GM21390 (cell line): ENCODE results near the gene CR2.
"Not testable (repeated sequence)": the region's sequence is repeated elsewhere in the genome, so short reads cannot be mapped to it uniquely, and the experiment has no call there.

Experiments
- ATAC-seq: cut with Tn5 transposase; IDR thresholded peaks from one replicate; pipeline ENCODE4 v1.9.1; 2021; ENCODE audit not compliant: unreplicated experiment

CR2 gene

DNA sequence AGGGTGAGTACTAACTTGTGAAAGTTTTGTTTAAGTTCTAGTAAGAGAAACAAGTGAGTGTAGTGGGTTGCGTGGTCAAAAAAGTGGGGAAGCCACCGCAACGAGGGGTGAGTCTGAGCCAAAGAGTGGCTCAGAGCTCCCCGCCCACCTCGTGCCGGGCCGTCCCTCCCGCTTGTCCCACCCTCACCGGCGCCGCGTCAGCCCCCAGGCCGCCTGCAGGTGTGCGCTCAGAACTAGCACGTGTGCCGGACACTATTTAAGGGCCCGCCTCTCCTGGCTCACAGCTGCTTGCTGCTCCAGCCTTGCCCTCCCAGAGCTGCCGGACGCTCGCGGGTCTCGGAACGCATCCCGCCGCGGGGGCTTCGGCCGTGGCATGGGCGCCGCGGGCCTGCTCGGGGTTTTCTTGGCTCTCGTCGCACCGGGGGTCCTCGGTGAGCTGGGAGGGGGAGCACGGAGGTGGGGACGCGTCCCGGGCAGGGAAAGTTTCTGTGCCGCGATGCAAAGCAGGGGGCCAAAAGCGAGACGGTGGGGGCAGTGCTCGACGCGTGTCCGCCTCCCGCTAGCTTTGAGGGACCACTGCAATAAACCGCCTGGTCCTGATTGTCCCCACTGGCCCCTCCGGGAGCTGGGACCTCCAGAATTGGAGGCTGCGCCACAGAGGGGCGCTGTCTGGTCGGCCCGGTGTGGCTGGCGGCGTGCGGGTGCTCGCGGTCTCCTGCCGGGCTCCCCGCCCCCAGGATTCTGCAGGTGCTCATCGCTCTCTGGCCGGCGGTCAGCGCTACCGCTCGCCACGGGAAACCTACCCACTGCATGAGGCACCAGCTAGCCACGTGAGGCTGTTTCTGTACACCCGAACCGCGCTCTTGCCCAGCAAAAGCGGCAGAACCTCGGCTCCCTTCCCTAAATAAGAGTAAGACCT is at the start of gene CR2:
Gene CR2, plus strand, starts transcription at position 283 of the 919 bp plus-strand sequence. Its CDS starts 91 bp downstream, at position 374.
- peak; percentile 69 for ATAC-seq

DNA sequence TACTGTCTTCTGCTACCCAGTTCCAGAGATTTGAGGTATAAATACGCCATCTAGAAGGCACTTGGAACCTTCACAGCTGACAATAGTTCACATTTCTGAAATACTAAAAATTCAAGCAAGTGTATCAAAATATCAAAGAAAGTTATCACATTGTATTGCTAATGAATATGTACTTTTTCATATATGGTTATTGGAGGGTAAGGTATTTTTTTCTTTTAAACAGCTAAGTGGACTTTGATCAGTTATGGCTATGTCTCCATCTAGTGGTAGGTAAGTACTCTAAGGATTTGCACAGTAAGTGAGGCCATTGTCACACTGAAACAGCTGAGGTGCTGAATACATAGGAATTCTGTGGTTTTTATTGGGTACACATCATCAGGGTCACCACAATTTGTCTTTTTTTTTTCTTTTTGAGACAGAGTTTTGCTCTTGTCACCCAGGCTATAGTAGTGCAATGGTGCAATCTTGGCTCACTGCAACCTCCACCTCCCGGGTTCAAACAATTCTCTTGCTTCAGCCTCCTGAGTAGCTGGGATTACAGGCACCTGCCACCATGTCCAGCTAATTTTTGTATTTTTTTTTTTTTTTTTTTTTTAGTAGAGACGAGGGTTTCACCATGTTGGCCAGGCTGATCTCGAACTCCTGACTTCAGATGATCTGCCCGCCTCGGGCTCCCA is 49.1 kb upstream of the CR2 start:
- ATAC-seq = peak; percentile 55

DNA sequence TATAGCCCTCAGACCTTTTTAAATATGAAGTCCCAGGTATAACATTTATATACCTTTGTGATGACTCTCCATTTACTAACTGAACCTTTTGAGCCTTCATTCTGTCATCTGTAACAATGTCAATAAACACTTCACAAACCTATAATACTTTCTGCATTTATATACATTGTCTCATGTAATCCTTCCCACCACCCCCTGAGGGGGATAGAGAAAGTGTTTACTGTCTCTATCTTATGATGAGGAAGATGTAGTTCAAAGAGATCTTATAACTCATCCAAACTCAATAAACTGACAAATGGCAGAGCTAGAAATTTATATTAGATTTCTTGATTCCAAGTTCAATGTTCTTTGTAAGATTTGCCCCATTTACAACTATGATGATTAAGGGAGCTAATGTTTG is 48.3 kb upstream of the CR2 start:
- no peak for ATAC-seq

- no peak for ATAC-seq
Measured at GRCh38 chr1:207407655-207408260, 46.4 kb upstream of the CR2 start.

DNA sequence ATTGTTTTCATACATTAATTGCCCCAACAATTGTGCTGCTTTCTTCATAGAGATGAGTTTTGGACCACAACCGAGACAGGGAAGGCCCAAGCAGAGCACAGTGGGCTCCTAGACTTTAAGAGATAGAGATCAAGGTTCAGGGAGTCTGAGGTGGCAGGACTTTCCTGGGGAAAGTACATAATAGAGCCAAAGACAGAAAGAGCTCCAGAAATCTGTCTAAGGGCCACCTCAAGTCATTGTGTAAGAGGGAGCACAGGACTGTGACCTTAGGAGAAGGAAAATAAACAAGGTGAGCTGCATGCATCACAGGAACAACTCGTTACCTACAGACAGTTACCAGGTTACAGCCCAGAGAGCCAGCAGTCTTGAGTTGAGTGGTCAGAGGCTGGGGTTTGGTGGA is 41.3 kb upstream of the CR2 start:
- no peak for ATAC-seq

DNA sequence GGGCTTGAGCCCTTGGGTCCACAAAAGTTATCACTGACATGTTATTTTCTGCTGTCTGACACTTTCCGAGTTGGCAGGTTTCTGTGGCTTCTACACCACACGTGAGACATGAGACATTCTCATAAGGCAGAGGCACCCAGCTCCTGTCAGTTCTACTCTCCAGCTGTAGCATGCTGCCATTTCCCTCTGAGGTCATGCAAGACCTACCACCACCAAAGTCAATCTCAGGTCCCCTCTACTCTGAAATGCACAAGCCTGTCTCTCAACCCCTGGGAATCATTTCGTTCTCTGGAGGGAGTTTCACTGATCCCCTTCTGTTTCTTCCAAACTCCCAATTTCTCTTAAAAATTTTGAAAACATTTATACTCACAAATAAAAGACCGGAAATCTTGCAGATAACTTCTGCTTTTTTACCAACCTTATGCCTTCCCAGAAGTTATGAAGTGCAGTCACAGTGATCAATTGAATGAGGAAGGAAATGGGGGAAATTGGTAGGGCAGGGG is 39.5 kb upstream of the CR2 start:
- ATAC-seq = peak; percentile 86

DNA sequence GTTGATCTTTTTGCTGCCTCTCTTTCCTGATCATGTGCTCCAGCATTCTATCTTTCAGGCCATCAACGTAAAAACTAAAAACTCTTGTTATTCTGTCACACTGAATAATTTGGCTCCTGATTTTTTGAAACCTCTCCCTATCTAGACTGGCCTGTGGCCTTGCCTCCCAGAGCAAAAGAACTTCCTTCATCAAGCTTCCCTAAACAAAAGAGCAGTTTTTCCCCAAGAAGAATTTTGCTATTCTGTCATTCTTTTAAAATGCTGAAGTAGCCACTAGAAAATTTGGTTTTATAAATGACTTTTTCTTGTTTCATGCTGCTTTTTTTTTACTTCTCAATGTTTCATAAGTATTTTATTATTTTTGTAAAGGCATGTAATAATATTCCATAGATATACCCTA is 37.1 kb upstream of the CR2 start:
- no peak for ATAC-seq

- ATAC-seq = no peak
Measured at GRCh38 chr1:207418351-207418750, 35.8 kb upstream of the CR2 start.

DNA sequence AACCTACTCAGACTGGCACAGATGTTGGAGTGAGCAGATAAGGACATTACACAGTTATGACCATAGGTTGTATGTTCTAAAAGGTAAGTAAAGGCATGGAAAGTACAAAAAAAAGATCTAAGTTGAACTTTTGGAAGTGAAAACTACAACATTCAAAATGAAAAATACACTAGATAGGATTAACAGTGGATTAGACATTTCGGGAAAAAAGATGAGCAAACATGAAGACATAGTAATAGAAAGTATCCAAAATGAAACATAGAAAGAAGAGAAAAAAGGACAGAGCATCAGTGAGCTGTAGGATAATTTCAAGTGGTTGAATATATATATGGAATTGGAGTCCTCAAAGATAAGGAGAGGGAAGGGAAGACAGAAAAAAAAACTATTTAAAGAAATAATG is 34.0 kb upstream of the CR2 start:
- no peak for ATAC-seq

DNA sequence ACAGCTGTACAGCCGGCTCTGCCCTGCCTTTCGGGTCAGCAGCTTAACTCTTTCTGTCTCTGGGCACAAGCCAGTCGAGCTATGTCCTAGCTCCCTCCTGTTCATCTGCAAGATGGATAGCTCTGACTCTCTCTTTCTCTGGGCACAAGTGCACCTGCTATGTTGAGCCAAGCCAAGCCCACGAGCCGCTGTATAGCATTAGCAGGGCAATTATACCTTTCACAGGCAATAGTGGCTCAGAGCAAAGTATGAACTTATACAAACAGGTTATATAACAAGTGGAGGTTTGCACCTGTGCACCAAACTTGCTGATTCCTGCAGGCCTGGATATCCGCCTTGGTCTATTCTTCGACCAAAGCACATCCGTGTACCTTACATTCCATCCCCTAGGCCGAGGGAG is 33.0 kb upstream of the CR2 start:
- ATAC-seq = no peak

GRCh38 chr1:207423560-207424292 is 30.4 kb upstream of the CR2 start:
- no peak for ATAC-seq

GRCh38 chr1:207424570-207425131 is 29.5 kb upstream of the CR2 start:
- no peak for ATAC-seq

DNA sequence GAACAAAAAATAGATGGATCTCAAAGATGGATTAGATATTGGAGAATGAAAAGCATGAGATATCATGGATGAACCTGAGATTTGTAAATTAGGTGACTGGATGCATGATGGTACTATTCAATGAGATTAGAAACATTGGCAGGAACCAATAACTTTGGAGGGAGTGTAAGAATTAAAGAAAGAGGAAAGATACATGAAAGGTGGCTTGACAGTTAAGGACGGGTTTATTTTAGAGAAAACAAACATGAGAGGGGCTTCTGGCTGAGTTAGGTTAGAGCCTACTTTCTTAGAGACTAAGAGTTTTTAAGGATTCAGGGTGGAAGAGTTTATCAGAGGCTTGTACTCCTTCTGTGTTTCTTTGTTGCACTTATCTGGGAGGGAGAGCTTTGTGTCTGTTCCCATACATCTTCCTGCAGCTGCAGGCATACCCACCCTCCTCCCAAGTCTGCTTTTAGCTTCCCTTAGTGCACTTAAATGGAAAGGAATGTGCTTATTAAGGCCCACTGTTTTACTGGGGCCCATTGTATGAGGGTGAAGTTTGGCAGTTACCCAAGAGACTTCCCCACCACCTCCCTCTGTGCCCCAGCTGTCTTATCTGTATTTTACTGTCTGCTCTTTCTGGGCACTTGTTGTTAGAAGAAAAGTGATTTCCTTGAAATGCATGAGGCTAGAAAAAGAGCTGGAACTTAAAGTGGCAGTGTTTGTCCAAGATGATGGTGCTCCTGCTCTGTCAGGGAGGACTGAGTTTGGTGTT is 26.1 kb upstream of the CR2 start:
- no peak for ATAC-seq

DNA sequence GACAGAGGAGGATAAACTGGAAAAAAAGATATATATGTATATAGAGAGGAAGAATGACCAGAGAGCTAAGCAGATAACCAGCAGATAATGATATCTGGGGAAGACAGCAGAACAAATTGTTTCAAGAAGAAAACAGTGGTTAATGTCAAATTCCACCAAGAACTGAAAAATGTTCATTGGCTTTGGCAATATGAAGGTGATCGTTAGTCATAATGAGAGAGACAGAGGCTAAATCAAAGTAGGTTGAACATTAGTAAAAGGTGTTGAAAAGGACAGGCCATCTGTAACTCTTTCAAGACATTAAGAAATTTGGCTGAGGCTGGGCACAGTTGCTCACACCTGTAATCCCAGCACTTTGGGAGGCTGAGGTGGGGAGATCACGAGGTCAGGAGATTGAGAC is 25.3 kb upstream of the CR2 start:
- no peak for ATAC-seq

- no peak for ATAC-seq
Measured at GRCh38 chr1:207429963-207430362, 24.2 kb upstream of the CR2 start.

GRCh38 chr1:207430602-207431001 is 23.5 kb upstream of the CR2 start:
- ATAC-seq = no peak

GRCh38 chr1:207431508-207431907 is 22.6 kb upstream of the CR2 start:
- ATAC-seq = no peak

DNA sequence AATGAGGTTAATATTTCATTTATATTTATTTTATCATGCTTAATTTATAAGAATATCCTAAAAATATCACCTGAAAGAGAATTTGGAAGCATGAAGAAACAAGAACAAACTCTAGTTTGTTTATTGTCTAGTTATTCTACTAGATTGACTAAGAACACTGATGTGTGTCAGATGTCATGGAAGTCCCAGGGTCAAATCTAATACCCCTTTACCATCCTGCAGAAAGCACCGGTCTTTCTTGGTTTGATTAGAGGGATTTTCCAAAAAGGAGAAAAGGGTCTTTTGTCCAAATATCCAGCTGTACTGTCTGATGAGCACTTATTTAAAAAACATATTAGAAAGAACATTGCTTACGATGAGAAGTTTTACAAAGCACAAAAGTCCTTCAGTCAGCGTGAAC is 20.7 kb upstream of the CR2 start:
- ATAC-seq = no peak

- ATAC-seq = not testable (repeated sequence)
Measured at GRCh38 chr1:207436746-207437145, 17.4 kb upstream of the CR2 start.

GRCh38 chr1:207440626-207441025 is 13.5 kb upstream of the CR2 start:
- no peak for ATAC-seq
